Measurements from ENCODE around the gene C11orf91. TPM values are rescaled to one million over a fixed set of nuclear protein-coding genes. Genes with fewer than 3 reads are reported as not detected.

The C11orf91 gene
- total RNA-seq, 6 experiments from 2014 or later: not detected

DNA sequence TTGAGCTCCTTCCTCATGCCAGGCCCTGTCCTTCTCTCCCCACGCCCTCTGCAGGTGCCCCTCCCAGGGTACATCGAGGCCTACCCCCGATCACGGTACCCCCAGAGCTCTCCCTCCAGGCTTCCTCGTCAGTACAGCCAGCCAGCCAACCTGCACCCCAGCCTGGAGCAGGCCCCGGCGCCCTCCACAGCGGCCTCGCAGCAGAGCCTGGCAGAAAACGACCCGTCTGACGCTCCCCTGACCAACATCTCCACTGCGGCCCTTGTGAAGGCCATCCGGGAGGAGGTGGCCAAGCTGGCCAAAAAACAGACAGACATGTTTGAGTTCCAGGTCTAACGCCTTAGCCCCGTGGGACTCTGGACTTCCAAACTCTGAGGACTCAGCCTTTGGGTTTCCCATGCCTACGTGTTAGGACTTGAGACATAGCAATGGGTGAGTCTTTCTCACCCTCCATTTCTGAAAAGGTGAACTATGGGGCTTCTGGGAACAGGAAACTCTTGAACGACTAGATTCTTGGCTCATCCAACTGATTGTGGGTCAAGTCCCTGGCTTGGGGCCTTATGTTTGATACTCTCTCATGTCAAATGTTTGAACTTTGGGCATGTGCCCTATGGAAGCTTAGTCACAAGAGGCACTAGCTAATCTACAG is 32.7 kb downstream of the C11orf91 start:
- ATAC-seq: no peak
- no peaks in the 10 kb centered on the region for H3K9me3 ChIP-seq
- WGBS (ENCODE audit: insufficient coverage, low coverage, low lambda C conversion rate, missing lambda C conversion rate): 71% methylated on average over 9 of the region's 18 CpGs
- no peaks in the 10 kb centered on the region for H3K4me1 ChIP-seq
- H3K36me3 ChIP-seq: no peaks in the 10 kb centered on the region
- no peaks in the 10 kb centered on the region for H3K27me3 ChIP-seq
- no peak for DNase-seq
- intact Hi-C loops (cut with DNase I): no loop called here
- H3K4me3 ChIP-seq: no peak overlapping the region
- TF ChIP-seq POLR2A (IDR thresholded peaks at IDR 0.05): no peak
- TF ChIP-seq, protein P1, sequence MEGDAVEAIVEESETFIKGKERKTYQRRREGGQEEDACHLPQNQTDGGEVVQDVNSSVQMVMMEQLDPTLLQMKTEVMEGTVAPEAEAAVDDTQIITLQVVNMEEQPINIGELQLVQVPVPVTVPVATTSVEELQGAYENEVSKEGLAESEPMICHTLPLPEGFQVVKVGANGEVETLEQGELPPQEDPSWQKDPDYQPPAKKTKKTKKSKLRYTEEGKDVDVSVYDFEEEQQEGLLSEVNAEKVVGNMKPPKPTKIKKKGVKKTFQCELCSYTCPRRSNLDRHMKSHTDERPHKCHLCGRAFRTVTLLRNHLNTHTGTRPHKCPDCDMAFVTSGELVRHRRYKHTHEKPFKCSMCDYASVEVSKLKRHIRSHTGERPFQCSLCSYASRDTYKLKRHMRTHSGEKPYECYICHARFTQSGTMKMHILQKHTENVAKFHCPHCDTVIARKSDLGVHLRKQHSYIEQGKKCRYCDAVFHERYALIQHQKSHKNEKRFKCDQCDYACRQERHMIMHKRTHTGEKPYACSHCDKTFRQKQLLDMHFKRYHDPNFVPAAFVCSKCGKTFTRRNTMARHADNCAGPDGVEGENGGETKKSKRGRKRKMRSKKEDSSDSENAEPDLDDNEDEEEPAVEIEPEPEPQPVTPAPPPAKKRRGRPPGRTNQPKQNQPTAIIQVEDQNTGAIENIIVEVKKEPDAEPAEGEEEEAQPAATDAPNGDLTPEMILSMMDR (IDR thresholded peaks at IDR 0.05): no peak
- no peak overlapping the region for H3K27ac ChIP-seq

DNA sequence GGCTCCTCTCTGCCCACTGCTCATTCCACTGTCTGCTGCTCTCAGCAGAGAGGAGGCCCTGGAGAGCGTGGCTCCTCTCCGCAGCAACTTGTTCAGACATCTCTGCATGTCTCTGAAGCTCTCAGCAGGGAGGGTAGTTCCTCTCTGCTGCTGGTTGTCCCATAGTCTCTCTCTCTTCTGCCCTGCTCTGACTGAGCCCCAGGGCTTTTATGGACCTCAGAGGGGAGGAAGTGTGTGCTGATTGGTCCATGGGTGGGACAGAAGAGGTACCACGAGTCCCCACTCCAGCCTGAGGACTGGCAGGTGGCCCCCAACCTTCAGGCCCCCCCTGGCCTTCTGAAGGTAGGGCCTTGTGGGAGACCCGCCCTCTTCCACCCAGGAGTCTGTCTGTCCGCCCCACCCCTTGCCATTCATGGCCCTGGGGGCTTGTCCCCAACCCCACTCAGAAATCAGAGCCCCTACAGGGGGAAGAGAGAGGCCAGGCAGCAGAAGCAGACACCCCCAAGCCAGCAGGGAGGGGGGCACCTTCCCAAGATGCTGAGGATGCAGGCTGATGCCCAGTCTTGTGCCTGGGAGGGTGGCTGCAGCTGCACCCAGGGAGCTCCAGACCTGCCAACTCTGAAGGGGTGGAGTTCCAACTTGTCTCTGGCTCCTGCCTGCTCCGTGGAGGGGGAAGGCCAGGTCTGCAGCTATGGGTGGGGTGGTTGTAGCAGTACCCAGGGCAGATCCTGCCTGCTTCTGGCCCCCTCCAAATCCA is 35.1 kb downstream of the C11orf91 start:
- WGBS (ENCODE audit: insufficient coverage, low coverage, low lambda C conversion rate, missing lambda C conversion rate): 50% methylated on average over 2 of the region's 6 CpGs
- no peaks in the 10 kb centered on the region for H3K9me3 ChIP-seq
- no peak overlapping the region for H3K27ac ChIP-seq
- TF ChIP-seq POLR2A (IDR thresholded peaks at IDR 0.05): no peak
- TF ChIP-seq, protein P1 (IDR thresholded peaks at IDR 0.05): no peak
- H3K27me3 ChIP-seq: no peaks in the 10 kb centered on the region
- no peaks in the 10 kb centered on the region for H3K4me1 ChIP-seq
- intact Hi-C loops (cut with DNase I): no loop called here
- peak in 1 of 4 donors; percentile 14 for ATAC-seq
- no peaks in the 10 kb centered on the region for H3K36me3 ChIP-seq
- H3K4me3 ChIP-seq: no peak overlapping the region
- DNase-seq: no peak

DNA sequence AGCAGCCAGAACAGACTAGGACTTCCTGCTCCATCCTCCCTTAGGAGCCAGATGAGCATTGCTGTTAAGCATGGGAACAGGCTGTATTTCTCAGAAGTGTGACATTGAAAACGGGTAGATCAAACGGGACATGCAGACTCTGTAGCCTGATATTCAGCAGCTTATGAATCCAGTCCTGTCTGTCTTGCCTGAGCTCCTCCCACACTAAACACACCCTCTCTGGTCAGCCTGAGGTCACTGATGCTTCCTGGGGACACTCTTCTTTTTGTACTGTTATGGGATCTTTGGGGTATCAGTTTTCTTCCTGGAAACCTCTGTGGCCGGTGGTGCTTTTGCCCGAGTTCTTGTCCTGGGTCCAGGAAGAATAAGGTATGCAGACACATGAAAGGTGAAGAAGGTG is 35.8 kb downstream of the C11orf91 start:
- H3K9me3 ChIP-seq: no peaks in the 10 kb centered on the region
- no peak overlapping the region for H3K27ac ChIP-seq
- H3K4me1 ChIP-seq: no peaks in the 10 kb centered on the region
- WGBS (ENCODE audit: insufficient coverage, low coverage, low lambda C conversion rate, missing lambda C conversion rate): 56% methylated on average over 4 of the region's 4 CpGs
- no peak for DNase-seq
- no peak overlapping the region for H3K4me3 ChIP-seq
- ATAC-seq: no peak
- TF ChIP-seq POLR2A (IDR thresholded peaks at IDR 0.05): no peak
- TF ChIP-seq, protein P1 (IDR thresholded peaks at IDR 0.05): no peak
- intact Hi-C loops (cut with DNase I): no loop called here
- no peaks in the 10 kb centered on the region for H3K36me3 ChIP-seq
- H3K27me3 ChIP-seq: no peaks in the 10 kb centered on the region

DNA sequence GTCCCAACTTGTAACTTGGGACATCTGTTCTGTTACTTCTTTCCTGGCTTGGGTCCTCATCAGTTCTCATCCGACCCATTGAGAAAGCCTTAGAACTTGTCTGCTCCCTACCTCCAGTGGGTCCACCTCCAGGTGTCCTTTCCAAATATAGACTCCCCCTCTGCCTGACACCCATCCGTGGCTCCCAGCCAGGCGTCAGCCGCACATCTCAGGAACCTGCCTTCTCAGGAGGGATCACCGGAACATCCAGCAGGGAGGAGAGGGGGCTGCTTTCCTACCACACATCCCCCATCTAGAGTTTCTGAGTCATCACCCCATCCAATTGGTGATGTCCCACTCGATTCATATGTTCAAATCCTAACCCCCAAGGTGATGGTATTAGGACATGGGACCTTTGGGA is 36.5 kb downstream of the C11orf91 start:
- Histone ChIP-seq H3K36me3 (no peaks in the 10 kb centered on the region), H3K27me3 (no peaks in the 10 kb centered on the region), H3K27ac (no peak overlapping the region), H3K4me1 (no peaks in the 10 kb centered on the region), H3K9me3 (no peaks in the 10 kb centered on the region), H3K4me3 (no peak overlapping the region)
- whole genome bisulfite sequencing (ENCODE audit: insufficient coverage, low coverage, low lambda C conversion rate, missing lambda C conversion rate): 76% methylated on average over 5 of the region's 6 CpGs
- ATAC-seq: no peak
- no peak for DNase-seq
- no peak for TF ChIP-seq POLR2A (IDR thresholded peaks at IDR 0.05)
- TF ChIP-seq, protein P1 (IDR thresholded peaks at IDR 0.05): no peak
- intact Hi-C loops (cut with DNase I): no loop called here

Measured in right lobe of liver (tissue), 6 donors.